ENCODE measurements around the gene KDM1B.
A peak's percentile ranks its signal among the peaks of the same experiment; 100 is the strongest.

The KDM1B gene

GRCh38 chr6:18153311-18153703, 1.9 kb upstream of the KDM1B start:
- DNase-seq = no peak

GRCh38 chr6:18154507-18155149, 594 bp upstream of the KDM1B start, which contains the start of gene TPMT:
TSS of gene TPMT (minus strand) at chr6:18155077. CDS start at chr6:18149127, 5,950 bp downstream.
- DNase-seq = peak; percentile 99

DNA sequence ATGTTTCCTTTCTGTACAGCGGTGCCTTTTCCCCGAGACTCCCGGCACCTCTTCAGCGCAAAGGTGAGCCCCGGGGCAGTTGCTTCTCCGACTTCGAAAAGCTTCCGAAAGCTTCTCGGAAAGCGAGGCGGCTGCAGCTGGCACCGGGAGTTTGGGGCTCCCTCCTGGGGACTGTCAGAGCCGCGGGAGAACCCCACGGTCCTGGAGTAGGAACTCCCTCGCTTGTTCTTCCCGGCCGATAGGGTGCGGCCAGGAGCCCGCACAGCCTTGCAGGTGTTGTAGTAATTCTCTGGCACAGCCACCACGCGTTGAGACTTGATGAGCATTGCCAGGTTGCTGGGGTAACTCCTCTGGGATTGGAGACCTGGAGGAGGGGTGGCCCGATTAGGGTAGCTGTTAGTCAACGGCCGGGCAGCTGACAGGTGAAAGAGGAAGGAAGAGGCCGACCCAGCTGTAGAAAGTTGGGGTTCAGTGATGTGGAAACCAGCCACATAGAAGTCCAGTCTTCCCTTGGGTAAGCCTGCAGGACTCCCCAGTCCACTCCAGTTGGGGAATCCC, 721 bp downstream of the KDM1B start:
- DNase-seq = peak; percentile 72

- no peak for DNase-seq
Measured at GRCh38 chr6:18160911-18161310, 5.7 kb downstream of the KDM1B start.

DNA sequence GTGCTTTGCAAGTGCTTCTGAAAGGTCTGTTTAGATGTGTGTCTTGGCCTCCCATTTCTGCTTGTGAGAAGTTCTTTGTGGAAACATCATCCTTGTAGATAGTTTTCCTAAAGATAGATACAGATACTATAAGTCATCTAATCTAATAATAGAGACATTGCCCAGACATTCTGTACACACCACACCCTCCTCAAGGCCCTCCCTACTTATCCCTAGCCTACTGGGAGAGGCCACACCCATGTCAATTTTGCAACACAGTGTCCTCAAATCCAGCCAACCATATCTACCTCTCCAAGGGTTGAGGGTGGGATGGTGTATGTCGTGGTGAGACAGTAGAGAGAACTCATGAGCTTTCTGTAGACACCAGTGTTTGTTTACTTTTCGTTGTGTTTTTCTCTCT, 6.2 kb downstream of the KDM1B start:
- DNase-seq = no peak

DNA sequence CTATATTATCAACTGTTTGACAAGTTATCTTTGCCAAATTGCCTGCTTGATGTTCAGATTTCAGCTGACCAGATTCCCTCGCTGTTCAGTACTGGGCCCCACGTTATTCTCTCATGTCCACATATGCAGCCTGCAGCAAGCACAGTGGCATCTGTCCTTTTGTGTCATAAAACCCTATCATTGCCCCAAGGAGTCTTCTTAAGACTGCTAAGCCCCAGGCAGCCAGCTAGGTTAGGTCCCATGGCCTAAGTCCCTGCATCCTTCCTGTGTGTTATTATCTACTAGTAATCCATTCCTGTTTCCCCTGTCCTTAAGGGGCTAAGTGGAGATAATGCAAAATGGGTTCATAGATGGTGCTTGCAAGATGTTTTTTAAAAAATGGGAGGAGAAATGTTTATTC, 7.2 kb downstream of the KDM1B start:
- no peak for DNase-seq

DNA sequence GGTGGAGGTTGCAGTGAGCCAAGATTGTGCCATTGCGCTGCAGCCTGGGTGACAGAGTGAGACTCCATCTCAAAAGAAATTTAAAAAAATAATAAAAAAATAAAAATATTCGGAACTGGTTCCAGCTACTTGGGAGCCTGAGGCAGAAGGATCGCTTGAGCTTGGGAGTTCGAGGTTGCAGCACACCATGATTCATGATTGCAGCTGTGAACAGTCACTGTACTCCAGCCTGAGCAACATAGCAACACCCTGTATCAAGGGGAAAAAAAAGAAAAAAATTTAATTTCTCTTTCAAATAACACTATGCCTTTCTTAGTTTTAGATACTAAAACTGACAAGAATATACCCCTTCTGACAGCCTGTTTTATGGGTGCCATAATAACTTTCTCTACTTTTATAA, 10.5 kb downstream of the KDM1B start:
- DNase-seq = no peak

DNA sequence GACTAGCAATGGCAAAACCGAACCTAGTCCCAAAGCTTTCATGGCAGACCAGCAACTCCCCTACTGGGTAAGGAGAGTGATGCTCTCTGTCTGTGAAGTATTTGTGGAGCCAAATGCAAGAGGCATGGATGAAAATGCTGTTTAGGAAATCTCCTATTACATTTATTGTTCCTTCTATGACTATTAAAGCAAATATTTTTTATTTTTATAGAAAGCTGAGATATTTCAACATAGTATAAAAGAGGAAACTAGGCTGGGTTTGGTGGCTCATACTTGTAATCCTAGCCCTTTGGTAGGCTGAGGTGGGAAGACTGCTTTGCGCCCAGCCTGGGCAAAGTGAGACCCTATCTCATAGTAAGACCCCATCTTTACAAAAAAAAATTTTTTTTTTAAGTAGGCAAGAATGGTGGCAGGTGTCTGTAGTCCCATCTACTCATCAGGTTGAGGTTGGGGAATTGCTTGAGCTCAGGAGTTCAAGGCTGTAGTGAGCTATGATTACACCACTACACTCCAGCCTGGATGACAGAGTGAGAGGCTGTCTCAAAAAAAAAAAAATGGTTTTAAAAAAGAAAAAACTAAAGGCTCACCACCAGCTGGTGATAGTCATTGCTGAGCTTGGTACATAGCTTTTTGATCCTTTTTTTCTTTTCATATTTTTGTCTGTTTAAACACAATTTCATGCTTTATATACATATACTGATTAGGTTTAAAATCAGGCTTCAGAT, 11.3 kb downstream of the KDM1B start:
- no peak for DNase-seq

DNA sequence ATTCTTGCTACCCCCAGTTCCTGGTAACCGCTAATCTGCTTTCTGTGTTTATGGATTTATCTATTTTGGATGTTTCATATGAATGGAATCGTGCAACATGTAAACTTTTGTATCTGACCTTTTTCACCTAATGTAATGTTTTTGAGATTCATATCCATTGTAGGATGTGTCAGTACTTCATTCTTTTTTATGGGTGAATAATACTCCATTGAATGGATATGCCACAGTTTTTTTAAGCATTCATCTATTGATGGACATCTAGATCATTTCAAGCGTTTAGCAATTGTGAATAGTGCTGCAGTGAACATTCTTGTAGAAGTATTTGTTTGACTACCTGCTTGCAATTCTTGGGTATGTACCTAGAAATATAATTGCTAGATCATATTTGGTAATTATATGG, 13.0 kb downstream of the KDM1B start:
- no peak for DNase-seq

GRCh38 chr6:18171871-18172270, 16.6 kb downstream of the KDM1B start:
- DNase-seq = no peak

DNA sequence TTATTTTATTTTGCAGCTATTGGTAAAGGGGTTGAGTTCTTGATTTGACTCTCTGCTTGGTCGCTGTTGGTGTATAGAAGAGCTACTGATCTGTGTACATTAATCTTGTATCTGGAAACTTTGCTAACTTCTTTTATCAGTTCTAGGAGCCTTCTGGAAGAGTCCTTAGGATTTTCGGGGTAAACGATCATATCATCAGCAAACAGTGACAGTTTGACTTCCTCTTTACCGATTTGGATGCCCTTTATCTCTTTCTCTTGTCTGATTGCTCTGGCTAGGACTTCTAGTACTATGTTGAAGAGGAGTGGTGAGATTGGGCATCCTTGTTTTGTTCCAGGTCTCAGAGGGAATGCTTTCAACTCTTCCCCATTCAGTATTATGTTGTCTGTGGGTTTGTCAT, 21.0 kb downstream of the KDM1B start:
- DNase-seq = peak; percentile 52

- peak; percentile 39 for DNase-seq
Measured at GRCh38 chr6:18177286-18177965, 22.2 kb downstream of the KDM1B start.

DNA sequence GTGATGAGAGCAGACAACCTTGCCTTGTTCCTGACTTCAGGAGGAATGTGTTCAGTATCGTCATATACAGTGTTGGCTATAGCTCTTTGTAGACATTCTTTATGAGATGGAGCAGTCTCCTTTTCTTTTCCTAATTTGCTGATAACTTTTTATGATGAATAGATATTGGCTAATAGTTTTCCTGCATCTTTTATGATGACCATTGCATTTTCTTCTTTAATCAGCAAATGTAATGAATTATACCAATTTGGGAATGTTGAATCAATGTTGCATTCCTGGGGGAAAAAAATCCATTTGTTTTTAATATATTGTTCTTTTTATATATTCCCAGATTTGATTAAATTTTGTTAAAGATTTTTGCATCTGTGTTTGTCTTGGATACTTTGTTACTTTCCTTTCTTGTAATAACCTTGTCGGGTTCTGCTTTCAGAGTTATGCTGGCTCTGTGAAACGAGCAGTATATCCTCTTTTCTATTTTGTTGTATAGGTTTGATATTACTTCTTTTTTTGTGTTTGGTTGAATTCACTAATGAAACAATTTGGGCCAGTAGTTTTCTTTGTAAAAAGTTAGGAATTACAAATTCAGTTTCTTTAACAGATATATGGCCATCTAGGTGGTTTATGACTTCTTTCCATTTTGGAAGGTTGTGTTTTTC, 23.9 kb downstream of the KDM1B start:
- no peak for DNase-seq

GRCh38 chr6:18179770-18180356, 24.6 kb downstream of the KDM1B start:
- peak; percentile 27 for DNase-seq

GRCh38 chr6:18182568-18182967, 27.3 kb downstream of the KDM1B start:
- DNase-seq = no peak

DNA sequence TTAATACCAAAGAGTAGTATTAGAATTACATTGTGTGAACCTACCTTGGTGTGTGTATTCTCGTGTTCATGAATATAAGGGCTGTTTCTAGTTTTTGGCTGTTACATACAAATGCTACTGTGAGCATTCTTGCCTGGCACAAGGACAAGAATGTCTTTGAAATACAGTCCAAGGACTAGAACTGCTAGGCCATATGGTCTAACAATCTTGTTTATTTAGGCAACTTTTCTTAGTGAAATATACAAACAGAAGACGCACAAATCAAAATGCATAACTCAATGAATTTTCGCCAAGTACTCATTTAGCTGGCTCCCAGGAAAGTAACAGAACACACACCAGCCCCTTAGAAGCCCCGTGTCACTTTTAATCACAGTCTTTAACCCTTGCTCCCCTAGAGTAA, 28.5 kb downstream of the KDM1B start:
- no peak for DNase-seq

DNA sequence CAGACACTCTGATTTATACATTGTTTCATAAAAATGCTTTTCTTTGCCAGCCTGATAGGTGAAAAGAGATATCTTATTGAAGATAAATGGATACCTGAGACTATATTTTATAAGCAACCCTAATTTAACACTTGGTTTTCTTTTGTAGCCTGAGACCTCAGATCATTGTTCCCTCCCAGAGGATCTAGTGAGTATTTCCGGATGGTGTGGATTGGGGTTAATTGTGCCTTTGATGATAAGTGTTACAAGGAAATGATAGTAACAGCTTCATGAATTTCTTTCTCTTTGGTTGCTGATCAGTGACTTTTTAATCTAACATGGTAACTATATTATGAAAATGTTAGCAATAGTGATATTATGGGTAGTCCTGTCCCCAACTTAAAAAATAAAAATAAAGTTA, 30.4 kb downstream of the KDM1B start:
- no peak for DNase-seq

DNA sequence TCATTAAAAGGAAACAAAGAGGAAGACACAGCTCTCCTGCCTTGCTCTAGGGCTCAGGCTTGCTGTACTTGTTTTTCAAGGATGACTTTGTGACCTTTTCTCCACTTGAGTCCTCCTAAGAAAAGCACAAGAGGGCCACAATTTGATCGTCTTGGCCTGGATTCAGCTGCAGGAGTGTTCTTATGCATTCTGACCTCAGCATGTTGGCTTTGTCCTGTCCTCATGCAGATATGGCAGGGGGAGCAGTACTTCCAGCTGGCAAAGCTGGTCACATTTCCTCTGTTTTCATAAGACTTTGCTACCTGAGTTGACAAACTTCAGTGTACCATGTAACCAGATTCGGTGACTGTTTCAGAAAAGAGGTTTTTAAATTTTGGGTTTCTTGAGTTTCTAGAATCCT, 30.8 kb downstream of the KDM1B start:
- no peak for DNase-seq

- DNase-seq = peak; percentile 57
Measured at GRCh38 chr6:18186540-18187250, 31.5 kb downstream of the KDM1B start.

DNA sequence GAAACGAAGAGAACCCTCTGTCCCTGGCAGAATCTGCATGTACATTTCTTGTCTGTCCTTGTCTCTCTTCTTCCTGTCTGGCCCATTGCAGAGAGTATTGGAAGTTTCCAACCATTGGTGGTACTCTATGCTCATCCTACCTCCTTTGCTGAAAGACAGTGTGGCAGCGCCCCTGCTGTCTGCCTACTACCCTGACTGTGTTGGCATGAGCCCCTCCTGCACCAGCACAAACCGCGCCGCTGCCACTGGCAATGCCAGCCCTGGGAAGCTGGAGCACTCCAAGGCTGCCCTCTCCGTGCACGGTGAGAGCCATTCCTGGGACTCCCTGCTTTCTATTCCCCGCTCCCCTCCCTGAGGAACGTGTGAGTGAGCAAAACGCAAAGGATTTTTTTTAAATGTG, 32.5 kb downstream of the KDM1B start:
- DNase-seq = no peak

DNA sequence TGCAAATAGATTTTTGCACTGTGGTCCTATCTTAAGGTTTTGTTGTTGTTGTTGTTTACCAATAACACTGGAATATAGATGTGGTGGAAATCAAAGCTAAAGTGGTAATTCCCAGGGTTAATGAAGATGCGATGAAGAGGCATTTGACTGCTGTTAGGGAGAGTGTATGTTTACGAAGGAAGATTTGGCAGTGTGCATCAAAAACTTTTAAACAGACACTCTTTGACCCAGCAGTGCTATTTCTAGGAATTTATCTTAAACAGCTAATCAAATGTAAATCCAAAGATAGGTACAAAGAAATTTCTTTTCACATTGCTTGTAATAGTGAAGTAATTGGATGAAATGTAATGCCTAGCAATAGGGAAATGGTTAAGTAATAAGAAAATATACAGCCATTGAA, 34.0 kb downstream of the KDM1B start:
- DNase-seq = no peak

- DNase-seq = no peak
Measured at GRCh38 chr6:18192026-18192425, 36.8 kb downstream of the KDM1B start.
